Mesenchymal stem cell (in vitro differentiated cells and primary cell): ENCODE results near the gene PRRC1.
A peak's percentile ranks its signal among the peaks of the same experiment; 100 is the strongest.

ENCODE experiments used
- DNase-seq: peaks from one replicate; pipeline ENCODE4 v3.0.0-alpha.2; 2013
- H2AFZ ChIP-seq: one replicate; pipeline ENCODE4 v1.6.1; 2013; ENCODE audit warnings: low read depth, mild to moderate bottlenecking, control low read depth, inconsistent platforms, low read length, moderate library complexity
- H2AK5ac ChIP-seq: 2 replicates; pipeline ENCODE4 v1.6.1; 2013; ENCODE audit warnings: low read length, moderate library complexity, mild to moderate bottlenecking, inconsistent platforms; ENCODE audit not compliant: severe bottlenecking
- H2BK120ac ChIP-seq: one replicate; pipeline ENCODE4 v1.6.1; 2013; ENCODE audit warnings: low read depth, mild to moderate bottlenecking, inconsistent platforms, low read length, moderate library complexity
- H2BK12ac ChIP-seq, 2 experiments: one replicate each; pipeline ENCODE4 v1.6.1; 2013; ENCODE audit warnings: inconsistent platforms in 2 of 2, low read length in 2 of 2, mild to moderate bottlenecking in 2 of 2, moderate library complexity in 2 of 2, control low read depth in 1 of 2
- H2BK15ac ChIP-seq: one replicate; pipeline ENCODE4 v1.6.1; 2013; ENCODE audit warnings: mild to moderate bottlenecking, low read depth, inconsistent platforms; ENCODE audit not compliant: poor library complexity, severe bottlenecking
- H2BK5ac ChIP-seq: 2 replicates; pipeline ENCODE4 v1.6.1; 2013; ENCODE audit warnings: low read depth, mild to moderate bottlenecking, low read length, control low read depth, inconsistent platforms; ENCODE audit not compliant: poor library complexity, severe bottlenecking
- H3K14ac ChIP-seq, 2 experiments: one replicate each; pipeline ENCODE4 v1.6.1; 2013; ENCODE audit warnings: inconsistent platforms in 2 of 2, low read length in 2 of 2, control low read depth in 1 of 2, mild to moderate bottlenecking in 1 of 2, moderate library complexity in 1 of 2
- H3K18ac ChIP-seq, 2 experiments: one replicate each; pipeline ENCODE4 v1.6.1; 2013; ENCODE audit warnings: inconsistent platforms in 2 of 2, low read length in 2 of 2, control low read depth in 1 of 2, low read depth in 1 of 2, mild to moderate bottlenecking in 1 of 2
- H3K23ac ChIP-seq, 2 experiments: one replicate each; pipeline ENCODE4 v1.6.1; 2013; ENCODE audit warnings: inconsistent platforms in 2 of 2, low read length in 2 of 2, mild to moderate bottlenecking in 2 of 2, moderate library complexity in 2 of 2, control low read depth in 1 of 2
- H3K27ac ChIP-seq: 2 replicates; pipeline ENCODE4 v1.5.1; 2013; ENCODE audit warnings: mild to moderate bottlenecking, moderate library complexity, low read length, control low read depth, inconsistent platforms; ENCODE audit not compliant: poor library complexity, severe bottlenecking
- H3K27me3 ChIP-seq, 2 experiments: 2 replicates each; pipeline versions ENCODE4 v1.6.1 to v1.7.0; 2013; ENCODE audit warnings: low read length in 2 of 2, mild to moderate bottlenecking in 2 of 2, moderate library complexity in 2 of 2, control low read depth in 1 of 2, inconsistent platforms in 1 of 2; ENCODE audit not compliant: control insufficient read depth in 1 of 2, insufficient read depth in 1 of 2
- H3K36me3 ChIP-seq, 2 experiments: 2 replicates each; pipeline versions ENCODE4 v1.6.1 to v1.7.0; 2013; ENCODE audit warnings: low read length in 2 of 2, control low read depth in 1 of 2, inconsistent platforms in 1 of 2, low read depth in 1 of 2, mild to moderate bottlenecking in 1 of 2; ENCODE audit not compliant: insufficient read depth in 2 of 2, control insufficient read depth in 1 of 2
- H3K4ac ChIP-seq, 2 experiments: one replicate each; pipeline ENCODE4 v1.6.1; 2013; ENCODE audit warnings: inconsistent platforms in 2 of 2, low read length in 2 of 2, mild to moderate bottlenecking in 2 of 2, moderate library complexity in 2 of 2, control low read depth in 1 of 2, low read depth in 1 of 2
- H3K4me1 ChIP-seq: 2 replicates; pipeline ENCODE4 v1.6.1; 2013; ENCODE audit warnings: low read depth, low read length, control low read depth; ENCODE audit not compliant: control insufficient read depth, insufficient read depth
- H3K4me2 ChIP-seq: 2 replicates; pipeline ENCODE4 v1.6.1; 2013; ENCODE audit warnings: low read length, mild to moderate bottlenecking, inconsistent platforms; ENCODE audit not compliant: poor library complexity, severe bottlenecking
- H3K4me3 ChIP-seq, 2 experiments: 2 replicates each; pipeline versions ENCODE4 v1.5.1 to v1.7.0; 2013; ENCODE audit warnings: low read length in 2 of 2, mild to moderate bottlenecking in 2 of 2, control low read depth in 1 of 2, low read depth in 1 of 2; ENCODE audit not compliant: insufficient read depth in 1 of 2
- H3K79me1 ChIP-seq: replicated peaks from 2 replicates; pipeline ENCODE4 v1.6.1; 2013; ENCODE audit warnings: mild to moderate bottlenecking, control low read depth, low read length, inconsistent platforms; ENCODE audit not compliant: poor library complexity, severe bottlenecking
- H3K9ac ChIP-seq: 2 replicates; pipeline ENCODE4 v1.7.0; 2013; ENCODE audit warnings: mild to moderate bottlenecking, low read length, moderate library complexity
- H3K9me3 ChIP-seq: 2 replicates; pipeline ENCODE4 v1.7.0; 2013; ENCODE audit warnings: mild to moderate bottlenecking, low read length; ENCODE audit not compliant: control insufficient read depth
- H4K8ac ChIP-seq: one replicate; pipeline ENCODE4 v1.6.1; 2013; ENCODE audit warnings: inconsistent platforms, mild to moderate bottlenecking, low read length, moderate library complexity
- H4K91ac ChIP-seq: one replicate; pipeline ENCODE4 v1.6.1; 2013; ENCODE audit warnings: mild to moderate bottlenecking, low read length, inconsistent platforms
- WGBS: methylation state at CpG from one replicate; pipeline ENCODE4 v1.1.7; 2013; ENCODE audit warnings: mixed read lengths; 5-methylcytosine and 5-hydroxymethylcytosine counted together

Gene PRRC1

GRCh38 chr5:127555826-127556225 lies 38.4 kb downstream of the PRRC1 start:
- no peak overlapping the region for H2BK12ac ChIP-seq
- peaks cover 5% of the 10 kb centered on the region for H3K4me1 ChIP-seq
- WGBS, result 21% methylated on average over 1 of the region's 1 CpG

GRCh38 chr5:127556609-127557334 lies 39.3 kb downstream of the PRRC1 start:
- Histone ChIP-seq H2BK15ac (no peak overlapping the region), H3K4me2 (no peak overlapping the region), H3K27ac (no peak overlapping the region), H3K27me3 (no peaks in the 10 kb centered on the region), H3K9ac (no peak overlapping the region), H3K9me3 (no peaks in the 10 kb centered on the region), H3K4me3 (no peak overlapping the region), H3K79me1 (peaks cover 3% of the 10 kb centered on the region), H3K14ac (no peak overlapping the region), H3K18ac (no peak overlapping the region), H2AK5ac (no peak overlapping the region), H2BK12ac (no peak overlapping the region), H3K4me1 (peaks cover 5% of the 10 kb centered on the region), H3K23ac (no peak overlapping the region), H2BK5ac (no peak overlapping the region), H2AFZ (no peak overlapping the region), H4K91ac (no peak overlapping the region), H4K8ac (no peak overlapping the region), H3K4ac (no peak overlapping the region), H2BK120ac (no peak overlapping the region), H3K36me3 (peaks cover 9 to 52% of the 10 kb centered on the region in 2 experiments)
- WGBS, result no CpG with 5 or more reads among the region's 3 CpGs
- no peak for DNase-seq

More at GRCh38 chr5:127555826-127556225, 38.4 kb downstream of the PRRC1 start:
- Histone ChIP-seq H3K9me3 (no peaks in the 10 kb centered on the region), H2BK5ac (no peak overlapping the region), H3K27me3 (no peaks in the 10 kb centered on the region), H2AFZ (no peak overlapping the region), H3K79me1 (peaks cover 5% of the 10 kb centered on the region), H3K4me2 (no peak overlapping the region), H3K9ac (no peak overlapping the region), H2AK5ac (no peak overlapping the region), H3K36me3 (peaks cover 12 to 61% of the 10 kb centered on the region in 2 experiments), H4K91ac (no peak overlapping the region), H2BK120ac (no peak overlapping the region), H2BK15ac (no peak overlapping the region), H4K8ac (no peak overlapping the region), H3K4me3 (no peak overlapping the region), H3K14ac (no peak overlapping the region), H3K4ac (no peak overlapping the region), H3K18ac (no peak overlapping the region), H3K23ac (no peak overlapping the region), H3K27ac (no peak overlapping the region)
- DNase-seq, result no peak

- H3K27ac ChIP-seq, result no peak overlapping the region
- H3K9me3 ChIP-seq, result no peaks in the 10 kb centered on the region
- WGBS, result no CpG with 5 or more reads among the region's 2 CpGs
Measured at GRCh38 chr5:127558273-127558672, 40.8 kb downstream of the PRRC1 start.

GRCh38 chr5:127561254-127561653 lies 43.8 kb downstream of the PRRC1 start:
- no peaks in the 10 kb centered on the region for H3K9me3 ChIP-seq
- H3K27ac ChIP-seq, result peak overlapping the region; percentile 83
- H3K9ac ChIP-seq, result no peak overlapping the region
- peaks cover 3% of the 10 kb centered on the region for H3K4me1 ChIP-seq
- 100% methylated on average over 1 of the region's 3 CpGs for WGBS
- DNase-seq, result peak; percentile 65
- H4K8ac ChIP-seq, result no peak overlapping the region
- no peak overlapping the region for H2BK15ac ChIP-seq
- H2BK12ac ChIP-seq, result no peak overlapping the region
- no peak overlapping the region for H2BK120ac ChIP-seq
- no peaks in the 10 kb centered on the region for H3K79me1 ChIP-seq
- no peak overlapping the region for H2BK5ac ChIP-seq
- no peak overlapping the region for H3K4ac ChIP-seq
- no peak overlapping the region for H4K91ac ChIP-seq
- no peak overlapping the region for H3K4me2 ChIP-seq
- no peaks in the 10 kb centered on the region for H3K27me3 ChIP-seq
- no peak overlapping the region for H3K14ac ChIP-seq
- H3K36me3 ChIP-seq, result peaks cover 0 to 11% of the 10 kb centered on the region in 2 experiments
- no peak overlapping the region for H2AFZ ChIP-seq
- no peak overlapping the region for H3K4me3 ChIP-seq
- H2AK5ac ChIP-seq, result no peak overlapping the region
- H3K23ac ChIP-seq, result no peak overlapping the region
- H3K18ac ChIP-seq, result no peak overlapping the region

More at GRCh38 chr5:127558273-127558672, 40.8 kb downstream of the PRRC1 start:
- no peak for DNase-seq
- Histone ChIP-seq H3K36me3 (peaks cover 6 to 37% of the 10 kb centered on the region in 2 experiments), H3K4ac (no peak overlapping the region), H3K4me3 (no peak overlapping the region), H3K14ac (no peak overlapping the region), H2AK5ac (no peak overlapping the region), H3K79me1 (peaks cover 2% of the 10 kb centered on the region), H3K4me1 (peaks cover 7% of the 10 kb centered on the region), H4K8ac (no peak overlapping the region), H2BK15ac (no peak overlapping the region), H2BK120ac (no peak overlapping the region), H2AFZ (no peak overlapping the region), H3K27me3 (no peaks in the 10 kb centered on the region), H2BK12ac (no peak overlapping the region), H3K9ac (no peak overlapping the region), H4K91ac (no peak overlapping the region), H3K4me2 (no peak overlapping the region), H2BK5ac (no peak overlapping the region), H3K18ac (no peak overlapping the region), H3K23ac (no peak overlapping the region)
